CD4-positive, alpha-beta T cell treated with Interleukin-4 for 4 hours (primary cell): ENCODE measurements around the gene MYOZ3.

ENCODE experiments used
- DNase-seq: peaks from one replicate; pipeline ENCODE4 v3.0.0-alpha.2; 2020

Gene MYOZ3

DNA sequence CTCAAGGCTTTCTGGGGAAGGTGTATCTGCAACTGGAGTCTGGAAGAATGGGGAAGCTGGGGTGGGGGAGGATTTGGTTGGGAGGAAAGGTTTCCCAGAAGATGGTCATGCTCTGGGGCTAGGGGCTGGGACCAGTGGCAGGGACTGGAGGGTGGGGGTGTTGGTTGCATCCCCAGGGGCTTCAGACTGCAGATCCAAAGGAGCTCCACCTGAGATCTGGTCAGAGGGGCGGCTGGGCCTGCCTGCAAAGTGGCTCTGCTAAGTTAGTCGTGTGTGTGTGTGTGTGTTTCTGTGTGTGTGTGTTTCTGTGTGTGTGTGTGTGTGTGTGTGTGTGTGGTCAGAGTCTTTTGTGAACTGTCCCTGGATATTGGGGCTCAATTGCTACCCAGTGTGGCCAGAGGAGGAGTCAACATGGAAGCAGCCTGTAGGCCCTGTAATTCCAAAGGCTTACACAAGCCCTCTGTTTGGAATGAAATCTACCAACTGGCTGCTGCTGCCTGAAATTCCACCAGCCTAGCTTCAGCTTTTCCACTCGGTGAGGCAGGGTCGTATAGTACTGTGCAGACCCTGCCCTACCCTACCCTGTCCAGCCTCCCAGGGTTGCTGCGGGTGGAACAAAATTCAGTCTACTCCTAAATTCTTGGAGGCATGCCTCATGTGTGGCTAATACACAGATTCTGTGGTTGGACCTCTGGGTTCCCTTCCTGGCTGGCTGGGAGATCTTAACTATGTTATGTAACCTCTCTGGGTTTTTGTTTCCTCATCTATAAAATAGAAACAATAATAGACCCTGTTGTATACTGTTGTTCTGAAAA lies 33.1 kb upstream of the MYOZ3 start:
- DNase-seq = no peak

GRCh38 chr5:150628936-150629485 lies 32.0 kb upstream of the MYOZ3 start:
- DNase-seq = no peak

- DNase-seq = no peak
Observed at GRCh38 chr5:150630016-150630415, 31.0 kb upstream of the MYOZ3 start.

DNA sequence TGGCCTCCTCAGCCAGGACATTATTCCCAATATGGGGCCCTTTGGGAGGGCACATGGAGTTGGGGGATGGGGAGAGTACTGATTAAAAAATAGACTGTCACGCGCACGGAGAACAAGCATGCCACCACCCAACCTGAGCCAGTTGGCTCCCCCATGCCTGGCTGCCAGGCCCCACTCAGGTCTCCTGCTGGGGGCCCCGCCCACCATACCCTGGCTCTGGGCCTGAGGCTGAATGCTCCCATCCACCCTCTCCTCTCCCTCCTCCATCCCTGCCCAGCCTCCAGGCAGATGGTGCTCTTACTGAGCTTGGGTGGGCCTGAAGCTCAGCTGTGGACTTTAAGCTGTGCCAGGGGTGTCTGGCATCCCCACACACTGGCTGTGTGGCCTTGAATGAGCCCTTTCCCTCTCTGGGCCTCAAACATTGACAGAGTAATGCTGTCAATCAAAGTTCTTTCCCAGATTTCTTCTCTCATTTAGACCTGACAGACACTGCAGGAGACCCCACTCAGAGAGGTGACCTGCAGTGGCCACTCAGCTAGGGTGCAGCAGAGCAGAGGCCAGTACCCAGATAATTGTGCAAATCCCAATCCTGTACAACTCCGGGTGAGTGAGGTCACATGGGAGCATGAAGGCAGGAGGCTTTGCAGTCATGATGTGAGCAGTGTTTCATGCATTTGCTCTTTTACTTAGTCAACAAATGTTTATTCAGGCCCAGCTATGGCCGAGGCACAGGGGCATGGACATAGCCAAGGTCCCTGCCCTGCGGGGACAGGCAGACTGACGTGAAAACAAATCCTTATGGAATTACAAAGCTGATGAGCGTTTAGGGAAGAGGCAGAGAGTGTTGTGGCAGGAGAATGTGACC lies 30.4 kb upstream of the MYOZ3 start:
- no peak for DNase-seq

DNA sequence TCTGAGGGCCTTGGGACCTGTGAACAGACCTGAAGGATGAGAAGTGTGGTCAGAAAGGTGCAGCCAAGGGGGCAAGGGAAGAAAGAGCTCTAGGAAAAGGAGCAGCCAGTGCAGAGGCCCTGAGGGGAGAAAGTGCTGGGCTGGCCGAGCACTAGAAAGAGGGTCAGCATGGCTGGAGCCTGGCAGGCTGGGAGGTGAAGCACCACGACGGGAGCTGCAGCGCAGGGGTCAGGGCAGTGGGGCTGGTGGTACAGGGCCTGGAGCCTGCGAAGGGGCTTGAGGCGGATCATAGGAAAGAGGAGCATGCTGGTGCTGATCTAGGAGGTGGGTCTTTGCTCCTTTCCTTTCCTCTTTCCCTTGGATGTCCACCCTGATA lies 29.7 kb upstream of the MYOZ3 start:
- no peak for DNase-seq

GRCh38 chr5:150632305-150633160 lies 28.5 kb upstream of the MYOZ3 start:
- no peak for DNase-seq

DNA sequence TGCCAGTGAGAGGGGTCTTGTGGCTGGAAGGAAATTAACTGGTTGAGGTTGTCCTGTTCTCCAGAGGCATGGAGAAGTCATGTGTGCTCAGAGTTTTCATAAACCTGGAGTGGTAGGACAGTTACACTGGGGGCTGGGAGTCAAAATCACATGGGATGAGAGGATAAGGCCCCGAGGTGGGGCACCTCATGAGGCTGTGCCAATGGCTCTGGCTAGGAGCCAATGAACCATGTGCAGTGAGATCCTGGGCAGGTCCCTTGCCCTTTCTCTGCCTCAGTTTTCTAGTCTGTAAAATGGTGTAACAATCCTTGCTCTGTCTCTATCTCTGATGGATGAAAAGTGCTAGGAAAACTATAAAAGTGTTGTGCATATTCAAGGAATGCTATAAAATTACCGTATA lies 27.6 kb upstream of the MYOZ3 start:
- no peak for DNase-seq

DNA sequence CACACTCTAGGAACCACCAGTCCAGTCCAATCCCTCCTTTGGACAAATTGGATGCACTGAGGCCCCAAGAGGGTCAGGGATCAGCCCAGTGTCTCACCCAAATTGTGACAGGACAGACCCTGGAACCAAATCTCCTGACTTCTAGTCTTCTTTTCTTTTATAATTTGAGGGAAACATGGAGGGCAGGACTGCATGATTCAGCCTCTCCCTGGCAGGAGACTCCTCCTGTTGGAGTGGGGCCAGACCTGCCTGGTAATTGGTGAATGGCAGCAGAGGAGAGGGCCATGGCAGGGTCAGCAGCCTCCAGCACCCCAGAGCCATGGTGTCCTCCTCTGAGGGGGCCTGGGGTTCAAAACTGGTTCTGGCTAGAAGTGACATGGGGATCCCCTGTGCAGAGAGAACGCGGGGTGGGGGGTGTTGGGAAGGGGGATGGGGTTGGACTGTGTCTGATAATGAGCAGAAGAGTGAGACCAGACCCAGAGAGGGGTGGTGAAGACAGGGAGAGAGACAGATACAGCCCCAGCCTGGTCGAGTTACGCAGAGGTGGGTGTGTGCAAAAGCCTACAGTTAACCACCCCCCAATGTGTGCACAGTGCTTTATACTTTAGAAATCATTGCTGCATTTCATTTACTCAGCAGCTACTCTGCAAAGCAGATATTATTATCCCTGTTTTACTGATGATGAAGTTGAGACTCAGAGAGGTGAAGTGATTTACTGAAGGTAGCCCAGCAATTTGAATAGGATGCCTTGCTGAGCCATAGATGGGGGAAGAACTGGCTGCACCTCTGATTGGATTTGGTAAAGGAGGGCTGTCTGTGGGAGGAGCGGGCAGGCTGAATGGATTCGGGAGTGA lies 24.4 kb upstream of the MYOZ3 start:
- DNase-seq = no peak

DNA sequence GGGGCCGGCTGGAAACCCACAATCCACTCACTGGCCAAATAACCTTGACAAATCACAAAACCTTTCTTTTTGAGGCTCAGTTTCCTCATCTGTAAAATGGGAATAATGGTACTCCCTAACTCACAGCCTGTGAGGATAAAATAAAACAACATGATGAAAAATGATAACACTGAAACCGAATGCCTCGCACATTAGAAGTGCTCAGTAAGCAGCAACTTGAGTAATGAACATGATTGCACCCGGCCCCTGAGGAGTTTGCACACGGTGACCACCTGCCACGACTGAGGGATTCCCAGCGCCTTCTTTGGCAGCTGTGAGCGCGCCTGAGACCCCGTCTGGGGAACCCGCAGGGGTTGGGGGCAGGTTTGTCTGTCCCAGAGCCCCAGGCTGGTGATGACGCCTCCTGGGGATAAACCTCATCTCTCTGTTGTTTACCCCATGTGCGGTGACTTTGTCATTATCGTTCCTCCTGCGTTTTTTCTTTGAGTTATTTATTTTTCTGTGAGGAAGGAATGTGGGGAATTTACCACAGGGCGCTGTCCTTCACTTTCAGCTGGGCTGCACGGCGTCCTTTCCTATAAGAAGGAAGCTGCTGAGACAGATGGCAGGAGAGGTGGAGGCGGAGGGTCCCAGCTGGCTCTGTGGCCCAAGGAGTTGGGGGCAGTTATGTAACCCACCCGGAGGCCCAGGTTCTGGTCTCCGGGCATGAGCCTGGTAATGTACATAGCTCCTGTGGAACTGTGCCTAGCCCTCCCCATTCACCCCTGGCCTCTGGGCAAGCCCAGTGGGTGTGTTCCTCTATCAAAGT lies 23.6 kb upstream of the MYOZ3 start:
- DNase-seq = no peak

DNA sequence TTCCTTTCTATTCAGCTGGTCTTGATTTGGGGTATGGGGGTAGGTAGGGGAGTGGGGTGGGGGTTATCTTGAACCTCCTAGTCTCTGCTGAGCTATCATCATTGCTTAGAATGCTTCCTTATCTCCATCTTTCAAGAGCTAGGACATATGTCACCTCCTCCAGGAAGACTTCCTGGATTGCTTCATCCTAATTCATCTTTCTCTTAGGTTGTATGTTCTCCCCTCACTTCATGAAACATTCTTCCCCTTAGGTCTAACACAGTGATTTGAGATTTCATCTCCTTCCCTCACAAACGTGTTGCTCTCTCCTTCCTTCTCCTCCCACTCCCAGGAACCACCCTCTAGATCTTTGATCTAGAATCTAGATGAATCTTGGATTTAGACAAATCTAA lies 23.0 kb upstream of the MYOZ3 start:
- DNase-seq = no peak

DNA sequence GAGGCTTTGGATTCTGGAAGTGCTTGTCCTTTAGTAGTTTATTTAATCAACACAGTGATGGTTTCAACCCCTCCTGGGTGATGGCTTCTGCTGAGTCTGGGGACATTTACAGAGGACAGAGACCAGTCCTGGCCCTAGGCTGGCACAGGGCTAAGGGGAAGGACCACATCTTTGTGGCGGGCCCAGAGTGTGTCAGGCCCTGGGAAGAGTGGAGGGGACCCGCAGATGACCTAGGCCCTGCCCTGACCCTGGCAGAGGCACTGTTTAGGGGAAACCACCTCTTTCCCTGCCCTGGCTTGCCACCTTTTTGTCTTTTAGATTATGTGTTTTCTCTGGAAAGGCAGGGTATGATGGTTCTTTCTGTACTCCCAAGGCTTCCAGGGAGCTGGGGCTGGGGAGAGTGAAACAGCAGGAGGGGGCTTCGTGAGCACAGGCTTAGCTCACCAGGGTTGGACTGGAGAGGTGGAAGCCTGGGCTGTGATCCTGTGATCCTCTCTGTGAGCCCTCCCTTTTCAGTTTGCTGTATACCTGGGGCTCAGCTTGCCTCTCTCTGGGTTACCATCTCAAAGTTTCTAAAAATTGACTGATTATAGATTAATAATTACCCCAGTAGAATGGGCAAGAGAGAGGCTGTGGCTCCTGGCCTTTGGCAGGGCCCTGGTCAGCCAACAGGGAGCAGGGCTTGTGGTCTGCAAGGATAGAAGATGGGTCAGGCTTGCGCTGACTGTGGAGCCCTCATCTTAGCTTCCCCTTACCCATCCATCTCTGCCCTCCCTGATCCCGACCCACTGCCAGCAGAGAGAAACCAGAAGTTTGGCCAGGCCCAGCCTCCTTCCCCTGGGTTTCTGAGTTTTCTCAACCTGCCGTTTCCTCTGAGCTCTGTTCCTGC lies 22.3 kb upstream of the MYOZ3 start:
- DNase-seq = no peak

GRCh38 chr5:150639377-150639692 lies 21.7 kb upstream of the MYOZ3 start:
- no peak for DNase-seq

DNA sequence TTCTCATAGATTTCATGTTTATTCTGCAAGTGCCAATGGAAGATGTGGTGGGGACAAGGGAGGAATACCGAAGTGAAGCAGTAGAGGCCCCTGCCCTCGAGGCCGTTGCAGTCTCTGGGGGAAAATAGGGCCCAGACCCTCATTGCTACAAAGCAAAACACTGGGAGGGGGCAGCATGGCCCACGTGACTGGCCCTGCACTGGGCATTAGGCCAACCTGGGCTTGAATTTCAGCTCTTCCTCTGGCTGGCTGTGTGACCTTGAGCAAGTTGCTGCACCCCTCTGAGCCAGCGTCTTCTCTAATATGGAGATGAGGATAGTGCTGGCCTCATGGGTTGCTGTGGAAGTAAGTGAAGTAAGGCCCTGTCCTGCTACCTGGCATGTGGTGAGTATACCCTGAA lies 21.3 kb upstream of the MYOZ3 start:
- DNase-seq = no peak

- DNase-seq = no peak
Observed at GRCh38 chr5:150640311-150641005, 20.6 kb upstream of the MYOZ3 start, which contains the start of gene SYNPO. Gene SYNPO, plus strand, starts transcription at chr5:150640660. Its CDS starts 7,616 bp downstream, at chr5:150648276.

DNA sequence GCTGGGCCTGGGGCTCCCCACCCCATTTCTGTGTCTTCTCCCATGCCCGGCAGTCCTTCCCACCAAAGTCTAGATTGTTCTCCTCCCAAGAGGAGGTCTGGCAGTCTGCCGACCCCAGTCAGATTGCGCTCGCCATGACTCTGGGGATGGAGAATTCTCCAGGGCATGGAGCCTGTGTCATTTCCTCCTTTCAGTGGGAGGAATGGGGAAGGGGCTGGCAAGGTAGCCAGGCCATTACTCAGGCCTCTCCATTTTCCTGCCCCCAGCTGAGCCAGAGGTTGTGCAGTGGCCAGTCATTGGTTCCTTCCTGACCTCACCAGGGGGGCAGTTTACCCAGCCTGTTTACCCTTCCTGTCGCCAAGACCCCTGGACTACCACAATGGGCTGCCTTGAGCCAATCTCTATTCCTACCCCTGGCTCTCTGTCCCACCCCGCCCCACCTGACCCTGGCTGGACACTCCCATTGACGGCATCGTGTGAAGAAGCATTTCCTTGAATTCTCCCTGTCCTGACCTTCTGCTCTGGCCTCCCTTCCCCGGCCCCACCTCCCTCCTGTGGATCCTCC lies 20.0 kb upstream of the MYOZ3 start:
- no peak for DNase-seq

DNA sequence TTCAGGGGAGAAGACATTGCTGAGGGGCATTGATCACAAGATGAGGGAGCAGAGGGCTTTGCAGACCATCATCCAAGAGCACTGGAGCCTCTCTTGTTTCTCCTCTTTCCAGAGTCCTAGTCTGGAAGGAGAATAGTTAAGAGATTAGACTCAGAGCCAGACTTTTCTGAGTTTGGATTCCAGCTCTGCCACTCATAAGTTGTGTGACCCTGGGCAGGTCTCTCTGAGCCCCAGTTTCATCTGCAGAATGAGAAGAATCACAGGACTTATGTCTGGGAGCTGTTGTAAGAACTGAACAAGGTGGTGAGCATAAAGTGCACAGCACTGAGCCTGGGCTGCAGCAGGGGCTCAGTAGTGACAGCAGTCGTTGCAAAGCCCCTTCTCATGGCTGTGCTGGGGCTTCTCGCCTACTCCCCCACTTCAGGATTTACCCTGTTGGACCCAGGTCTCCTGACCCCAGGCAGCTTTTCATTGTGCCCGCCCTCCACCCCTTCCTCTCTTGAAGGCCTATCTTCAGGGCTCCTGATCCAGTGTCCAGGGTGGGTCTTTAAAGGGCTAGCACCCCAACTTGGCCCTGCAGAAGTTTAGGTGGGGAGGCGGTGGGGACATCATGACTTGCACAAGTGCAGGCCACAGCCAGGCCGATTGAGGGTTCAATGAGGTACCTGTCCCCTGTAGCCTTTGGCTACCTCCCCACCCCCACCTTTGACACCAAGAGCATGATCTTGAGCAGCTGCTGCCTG lies 19.1 kb upstream of the MYOZ3 start:
- DNase-seq = no peak

DNA sequence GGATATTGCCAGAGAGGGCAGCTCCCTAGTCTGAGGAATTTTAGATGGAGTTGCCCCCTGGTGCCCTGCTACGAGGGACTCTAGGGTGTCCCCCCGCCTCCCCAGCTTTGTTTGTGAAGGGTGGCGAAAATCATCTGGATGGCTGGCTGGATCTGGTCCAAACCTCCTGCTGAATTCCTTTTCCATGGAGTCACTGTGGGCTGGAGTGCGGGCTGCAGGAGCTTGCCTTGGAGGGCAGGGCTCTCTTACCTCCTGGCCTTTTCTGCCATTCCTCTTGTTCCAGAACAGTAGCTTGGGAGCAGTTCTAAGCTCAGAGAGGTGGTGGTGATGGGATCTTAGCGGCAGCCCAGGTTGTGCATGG lies 18.5 kb upstream of the MYOZ3 start:
- no peak for DNase-seq

DNA sequence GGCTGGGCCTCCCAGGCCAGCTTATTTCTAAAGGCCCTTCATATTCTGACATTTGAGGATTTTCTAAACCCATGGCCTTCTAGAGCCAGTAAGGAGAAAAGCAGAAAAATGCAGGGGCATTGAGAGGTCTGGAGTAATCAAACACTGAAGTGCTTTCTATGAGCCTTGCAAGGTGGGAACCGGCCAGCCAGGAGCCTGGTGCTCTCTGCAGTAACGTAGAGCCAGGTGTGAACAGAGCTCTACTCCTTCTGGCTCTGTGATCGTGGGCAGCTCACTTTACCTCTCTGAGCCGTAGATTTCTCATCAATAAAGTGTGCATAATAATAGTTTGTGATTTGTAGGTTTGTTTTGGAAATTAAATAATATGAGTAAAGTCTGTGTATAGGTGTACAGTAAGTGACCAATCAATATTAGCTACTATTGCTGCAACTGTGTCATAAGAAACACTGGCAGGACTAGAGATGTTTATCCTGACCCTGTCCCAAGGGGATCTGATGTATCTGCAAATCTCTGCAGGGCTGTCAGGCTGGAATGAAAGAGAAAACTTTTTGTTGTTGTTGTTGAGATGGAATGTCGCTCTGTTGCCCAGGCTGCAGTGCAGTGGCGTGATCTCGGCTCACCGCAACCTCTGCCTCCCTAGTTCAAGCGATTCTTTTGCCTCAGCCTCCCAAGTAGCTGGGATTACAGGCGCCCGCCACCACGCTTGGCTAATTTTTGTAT lies 17.9 kb upstream of the MYOZ3 start:
- no peak for DNase-seq
